ENCODE measurements around the gene ERC1.
A peak's percentile ranks its signal among the peaks of the same experiment; 100 is the strongest.

ERC1 gene

DNA sequence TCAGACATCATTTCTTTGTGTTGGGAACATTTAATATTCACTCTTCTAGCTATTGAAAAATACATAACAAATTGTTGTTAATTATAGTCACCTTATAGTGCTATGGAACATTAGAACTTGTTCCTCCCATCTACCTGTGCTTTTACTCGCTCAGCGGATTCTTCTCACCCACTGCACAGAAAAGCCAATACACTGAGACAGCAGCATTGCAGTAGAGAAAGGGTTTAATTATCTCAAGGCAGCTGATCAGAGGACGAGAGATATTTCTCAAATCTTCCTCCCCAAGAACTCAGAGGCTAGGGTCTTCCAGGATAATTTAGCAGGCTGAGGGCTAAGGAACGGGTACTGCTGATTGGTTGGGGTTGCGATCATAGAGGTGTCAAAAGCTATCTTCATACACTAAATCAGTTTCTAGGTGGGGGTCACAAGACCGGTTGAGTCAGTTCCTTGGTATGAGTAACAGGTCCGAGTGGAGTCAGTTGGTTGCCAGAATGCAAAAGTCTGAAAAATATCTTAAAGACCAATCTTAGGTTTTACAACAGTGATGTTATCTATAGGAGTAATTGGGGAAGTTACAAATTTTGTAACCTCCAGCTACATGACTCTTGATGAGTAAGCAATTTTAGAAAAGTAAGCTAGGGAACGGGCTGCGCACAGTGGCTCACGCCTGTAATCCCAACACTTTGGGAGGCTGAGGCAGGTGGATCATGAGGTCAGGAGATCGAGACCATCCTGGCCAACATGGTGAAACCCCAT lies 430.2 kb downstream of the ERC1 start:
- DNase-seq = no peak

DNA sequence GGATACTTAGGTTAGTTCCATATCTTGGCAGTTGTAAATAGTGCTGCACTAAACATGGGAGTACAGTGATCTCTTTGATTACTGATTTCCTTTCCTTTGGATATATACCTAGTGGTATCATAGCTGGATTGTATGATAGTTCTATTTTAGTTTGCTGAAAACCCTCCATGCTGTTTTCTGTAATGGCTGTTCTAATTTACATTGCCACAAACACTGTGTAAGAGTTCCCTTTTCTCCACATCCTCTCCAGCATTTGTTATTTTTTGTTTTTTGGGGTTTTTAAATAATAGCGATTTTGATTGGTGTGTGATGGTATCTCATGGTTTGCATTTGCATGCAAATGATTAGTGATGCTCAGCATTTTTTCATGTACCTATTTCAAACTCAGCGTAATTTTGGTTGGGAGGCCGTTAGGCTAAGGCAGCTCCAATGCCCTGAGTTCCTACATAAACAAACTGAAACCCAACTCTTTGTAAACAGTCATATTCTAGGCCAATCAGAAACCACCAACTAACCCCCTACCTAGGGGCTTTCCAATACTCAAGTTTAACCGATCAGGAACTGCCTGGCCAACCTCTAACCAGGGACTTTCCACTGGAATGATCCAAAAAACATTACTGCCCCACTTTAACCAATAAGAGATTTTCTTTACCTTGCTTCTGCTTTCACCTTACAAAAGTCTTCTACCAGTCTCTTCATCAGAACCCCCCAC lies 431.7 kb downstream of the ERC1 start:
- DNase-seq = no peak

DNA sequence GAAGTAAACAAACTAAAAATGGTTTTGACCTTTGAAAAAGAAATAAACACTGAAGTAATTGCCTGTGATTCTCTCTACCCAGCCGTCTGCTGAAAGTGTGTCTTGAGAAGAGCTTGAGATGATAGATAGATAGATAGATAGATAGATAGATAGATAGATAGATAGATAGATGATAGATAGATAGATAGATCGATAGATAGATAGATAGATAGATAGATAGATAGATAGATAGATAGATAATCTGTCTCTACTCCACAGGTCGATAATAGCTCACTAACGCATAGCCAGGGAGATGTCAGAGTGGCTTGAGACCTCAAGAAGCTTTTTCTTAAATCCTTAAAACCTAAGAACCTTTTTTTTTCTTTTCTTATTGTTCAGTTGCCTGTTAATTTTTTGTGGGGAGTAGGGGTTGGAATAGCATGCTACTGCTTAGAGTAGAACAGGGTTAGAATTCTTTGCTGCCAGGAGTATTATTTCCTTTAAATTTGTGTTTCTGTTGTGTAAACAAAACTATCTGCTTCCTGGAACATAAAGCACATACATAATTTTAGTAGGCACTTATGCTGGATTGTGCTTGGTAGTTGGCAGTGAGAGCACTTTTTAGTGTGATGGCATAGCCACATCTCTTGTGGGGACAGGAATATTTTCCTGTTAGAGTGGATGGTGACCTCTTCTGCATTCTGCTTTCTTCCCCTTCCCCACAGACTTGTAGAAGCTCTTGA lies 433.8 kb downstream of the ERC1 start:
- DNase-seq = no peak

DNA sequence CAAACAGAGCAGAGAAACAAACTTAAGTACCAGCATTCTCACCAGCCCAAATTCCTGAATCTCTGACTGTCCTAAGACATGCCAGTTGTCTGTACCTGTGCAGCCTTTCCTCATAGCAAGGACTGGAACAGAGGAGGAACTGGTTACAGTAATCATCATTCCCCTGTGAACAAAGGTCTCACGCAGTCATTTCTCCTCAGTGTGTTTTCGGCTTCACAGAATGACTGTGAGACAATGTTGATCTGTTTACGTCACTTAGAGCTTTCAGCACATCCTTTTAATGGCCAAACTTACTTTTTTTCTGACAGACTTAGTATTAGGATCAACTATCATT lies 434.3 kb downstream of the ERC1 start:
- DNase-seq = no peak

DNA sequence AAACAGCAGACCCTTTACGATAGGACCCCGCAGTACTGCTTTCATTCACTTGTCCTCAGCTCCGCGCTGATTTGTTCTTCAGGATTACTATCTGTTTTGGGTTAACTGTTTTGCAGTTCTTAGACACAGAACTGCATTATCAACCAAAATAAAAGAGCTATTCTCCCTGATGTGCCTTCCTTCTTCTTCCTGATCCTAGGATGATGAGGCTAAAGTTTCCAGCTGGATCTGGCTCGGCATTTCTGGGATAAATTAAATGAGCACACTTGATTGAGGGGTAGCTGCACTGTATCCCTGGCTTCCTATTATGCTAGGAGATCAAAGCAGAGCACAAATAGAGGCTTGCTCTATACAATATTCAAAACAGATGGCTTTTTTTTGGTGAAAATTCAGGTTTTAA lies 437.6 kb downstream of the ERC1 start:
- no peak for DNase-seq

DNA sequence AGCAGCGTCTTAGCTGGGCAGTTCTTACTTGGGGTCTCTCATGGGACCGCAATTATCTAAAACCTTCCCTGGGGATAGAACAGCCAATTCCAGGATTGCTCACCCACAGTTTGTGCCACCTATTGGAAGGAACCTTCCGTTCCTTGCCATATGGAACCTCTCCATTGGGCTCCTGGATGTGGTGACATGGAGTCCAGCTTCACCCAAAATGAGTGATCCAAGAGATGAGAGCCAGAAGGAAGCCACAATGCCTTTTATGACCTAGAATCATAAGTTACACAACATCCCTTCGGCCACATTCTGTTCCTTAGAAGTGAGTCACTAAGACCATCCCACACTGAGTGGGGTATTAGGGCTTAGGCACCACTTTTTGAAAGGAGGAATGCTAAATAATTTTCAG lies 439.0 kb downstream of the ERC1 start:
- DNase-seq = peak; percentile 82

DNA sequence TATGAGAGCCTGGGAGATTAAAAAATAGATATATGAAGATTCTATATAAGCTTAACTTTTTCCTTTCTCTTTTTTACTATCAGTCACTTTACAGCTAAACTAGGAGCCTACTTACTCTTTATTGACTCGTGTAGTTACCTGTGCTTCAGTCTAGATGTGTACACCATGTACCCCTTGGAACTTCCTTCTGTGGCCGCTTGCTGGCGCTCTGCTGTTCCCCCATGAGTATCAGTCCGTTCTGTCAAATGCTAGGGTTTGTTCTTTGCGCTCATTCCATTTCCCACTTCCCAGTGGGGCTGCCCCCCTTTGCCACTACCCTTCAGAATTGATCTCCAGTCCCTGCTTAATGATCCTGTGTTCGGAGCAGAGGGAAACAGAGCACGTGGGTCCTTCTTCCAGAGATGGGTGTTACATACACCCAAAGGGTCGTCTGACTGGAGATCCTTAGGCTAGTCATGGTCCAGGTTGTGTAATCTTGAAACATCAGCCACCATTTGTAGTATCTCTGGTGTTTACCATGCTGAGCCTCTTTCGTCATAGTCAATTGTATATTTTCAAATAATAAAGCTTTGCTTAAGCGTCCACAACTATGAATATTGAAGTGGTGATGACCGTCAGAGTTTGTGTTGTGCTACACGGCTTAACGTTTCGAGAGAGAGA lies 443.4 kb downstream of the ERC1 start:
- no peak for DNase-seq

DNA sequence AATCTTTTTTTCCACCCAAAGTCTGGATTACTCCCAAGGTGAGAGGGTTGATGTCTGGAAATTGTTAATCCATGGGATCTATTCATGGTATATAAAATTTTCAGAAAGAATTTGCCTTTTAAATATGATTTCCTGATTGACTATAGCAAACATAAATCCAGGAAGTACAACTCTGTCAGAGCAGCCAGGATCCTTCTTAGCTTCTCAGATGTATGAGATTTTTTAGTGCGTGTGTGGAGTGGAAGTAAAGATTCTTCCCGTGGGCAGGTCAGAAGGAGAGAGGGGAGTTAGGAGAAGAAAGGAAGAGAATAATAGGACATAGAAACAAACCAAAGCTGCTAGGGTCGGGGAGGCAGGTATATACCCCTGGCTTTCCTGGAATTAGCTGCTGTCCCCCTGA lies 444.0 kb downstream of the ERC1 start:
- DNase-seq = no peak

DNA sequence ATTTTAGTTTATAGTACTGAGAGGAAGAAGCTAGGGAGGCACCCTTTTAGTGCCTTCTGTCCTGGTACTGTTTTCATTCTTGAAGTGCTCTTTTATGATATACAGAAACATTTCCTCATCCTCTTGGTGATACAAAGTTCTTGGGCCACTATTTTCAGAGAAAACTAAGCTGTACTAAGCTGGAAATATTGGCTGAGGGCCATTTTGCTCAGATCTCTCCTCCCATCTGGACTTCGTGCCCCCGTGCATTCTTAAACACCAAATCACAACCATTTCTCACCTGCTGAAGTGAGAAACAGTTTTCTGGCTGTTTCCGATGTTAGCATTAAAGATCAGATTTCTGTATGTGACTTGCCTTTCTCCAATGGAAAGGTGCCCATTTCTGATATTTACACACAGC lies 444.4 kb downstream of the ERC1 start:
- DNase-seq = peak; percentile 39

DNA sequence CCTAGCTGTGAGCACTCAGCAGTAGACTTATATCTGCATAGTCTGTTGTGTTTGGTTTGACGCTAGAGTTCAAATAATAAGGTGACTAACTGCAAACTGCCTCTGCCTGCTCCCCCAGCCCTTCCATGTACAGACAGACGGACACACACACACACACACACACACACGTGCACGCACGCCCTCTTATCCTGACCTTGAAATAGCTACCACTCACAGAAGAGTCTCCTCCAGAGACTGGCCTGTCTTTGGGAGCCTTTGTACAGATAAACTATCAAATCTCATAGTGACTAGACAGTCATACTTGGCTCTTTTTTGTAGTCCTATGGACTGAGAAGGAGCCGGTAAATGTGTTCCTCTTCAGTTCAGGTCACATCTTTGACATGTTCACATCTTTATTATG lies 445.0 kb downstream of the ERC1 start:
- no peak for DNase-seq

DNA sequence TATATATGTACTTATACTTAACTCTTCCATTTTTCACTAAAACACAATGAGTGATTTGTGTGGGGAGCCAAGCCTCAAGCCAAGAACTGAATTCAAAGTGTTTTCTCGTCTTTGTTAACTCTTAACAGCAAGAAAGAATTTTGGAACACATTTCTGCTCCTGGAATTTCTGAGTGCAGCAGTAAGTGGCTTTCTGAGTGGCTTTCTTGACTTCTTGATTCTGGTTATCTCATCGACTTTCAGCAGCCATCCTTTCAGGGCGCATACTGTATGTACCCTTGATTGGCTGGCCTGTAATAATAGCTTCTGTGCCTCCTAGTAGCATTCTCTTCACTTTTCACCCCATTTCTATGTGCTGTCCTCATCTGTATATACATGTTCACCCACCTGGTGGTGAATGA lies 446.0 kb downstream of the ERC1 start:
- DNase-seq = no peak

DNA sequence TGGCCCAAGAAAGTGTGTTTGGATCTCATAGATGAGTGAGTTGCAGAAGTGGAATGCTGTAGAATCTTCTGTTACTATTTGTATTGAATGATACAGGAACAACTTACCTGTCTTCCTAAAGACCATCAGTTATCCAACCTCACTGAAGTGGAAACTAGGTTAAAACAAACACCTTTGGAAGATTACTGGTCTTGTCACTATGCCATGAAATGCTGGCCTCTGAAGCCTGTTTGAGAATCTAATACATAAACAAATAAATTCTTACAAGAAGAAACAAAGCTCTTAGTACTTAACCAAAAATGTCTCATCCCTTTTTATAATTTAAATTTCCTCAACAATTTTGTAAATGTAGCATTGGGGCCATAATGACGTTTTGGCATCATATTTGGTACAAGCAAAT lies 448.2 kb downstream of the ERC1 start:
- DNase-seq = no peak

DNA sequence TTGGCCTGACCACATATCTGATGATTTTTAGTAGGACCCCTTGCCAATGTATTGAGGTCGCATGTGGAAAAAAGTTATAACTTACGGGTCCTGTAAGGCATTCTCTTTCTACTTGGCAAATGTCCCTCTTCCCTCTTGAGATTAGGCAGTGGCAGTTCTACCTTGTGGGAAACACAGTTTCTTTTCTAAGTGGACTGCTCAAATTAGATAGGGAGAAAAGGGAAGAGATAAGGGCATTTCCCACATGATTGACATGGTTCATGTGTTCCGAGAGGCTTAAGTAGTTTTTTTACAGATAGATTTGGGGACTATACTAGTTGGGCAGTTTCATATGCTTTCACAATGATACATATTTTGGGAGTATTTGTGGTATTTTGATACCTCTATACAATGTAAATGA lies 448.7 kb downstream of the ERC1 start:
- DNase-seq = no peak

DNA sequence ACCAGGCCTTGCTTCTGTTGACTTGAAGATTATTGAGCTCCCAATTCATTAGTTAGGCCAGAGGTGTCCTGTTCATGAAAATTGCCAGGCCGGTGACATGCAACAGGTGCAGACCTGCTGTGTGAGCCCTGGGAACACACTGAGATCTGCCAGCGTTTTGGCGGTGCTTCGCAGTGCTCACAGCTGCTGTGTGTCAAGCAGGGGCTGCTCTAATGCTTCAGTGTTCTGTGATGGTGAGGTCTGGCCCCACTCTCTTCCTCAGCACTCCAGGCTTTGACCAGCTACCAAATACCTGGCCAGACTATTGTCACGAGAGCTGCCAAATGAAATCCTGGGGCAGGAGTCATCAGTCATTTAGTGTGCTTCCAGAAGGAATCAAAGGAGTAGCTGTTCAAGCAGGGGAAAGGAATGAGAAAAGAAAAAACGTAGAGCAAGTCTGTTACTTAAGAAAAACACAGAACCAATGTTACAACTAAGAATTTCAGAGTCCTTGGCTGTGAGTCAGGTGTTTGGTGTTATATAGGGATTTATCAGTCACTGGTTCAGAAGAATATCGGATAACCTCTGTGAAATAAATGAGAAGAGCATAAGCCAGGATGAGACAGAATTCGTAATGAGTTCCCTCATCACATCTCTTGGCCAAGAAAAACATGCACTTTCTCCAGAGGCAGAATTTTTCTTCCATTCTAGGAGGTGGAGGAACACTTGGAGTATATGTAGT lies 452.6 kb downstream of the ERC1 start:
- peak; percentile 88 for DNase-seq

DNA sequence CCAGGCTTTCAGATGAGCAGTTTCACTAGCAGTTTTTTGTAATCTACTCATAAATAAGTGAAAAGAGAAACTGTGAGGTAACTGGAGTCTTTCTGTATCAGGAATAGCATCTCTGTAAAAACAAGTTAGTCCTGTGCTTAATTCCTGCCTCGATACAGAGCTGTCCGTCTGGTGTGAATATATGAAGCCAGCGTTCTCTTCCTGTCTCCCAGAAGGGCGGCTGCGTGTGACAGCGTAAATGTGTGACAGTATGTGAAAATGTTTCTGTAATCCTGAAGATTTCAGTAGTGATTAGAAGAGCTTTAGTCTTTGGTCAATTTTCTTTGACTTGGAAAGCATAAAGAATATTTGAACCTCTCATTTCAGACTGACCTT lies 453.1 kb downstream of the ERC1 start:
- DNase-seq = no peak

DNA sequence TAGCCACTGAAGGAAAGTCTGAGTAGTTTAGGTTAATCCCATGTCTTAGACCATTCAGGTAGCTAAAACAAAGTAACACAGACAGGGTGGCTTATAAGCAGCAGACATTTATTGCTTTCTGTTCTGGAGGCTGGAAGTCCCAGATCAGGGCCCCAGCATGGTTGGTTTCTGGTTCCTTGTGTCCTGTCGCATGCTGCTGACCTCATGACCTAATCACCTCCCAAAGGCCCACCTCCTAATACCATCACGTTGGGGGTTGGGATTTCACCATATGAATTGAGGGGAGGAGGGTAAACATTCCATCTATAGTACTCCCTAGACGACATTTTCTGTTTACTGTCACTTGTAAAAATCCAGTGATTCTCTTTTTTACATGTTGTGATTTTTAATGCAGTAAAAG lies 454.8 kb downstream of the ERC1 start:
- no peak for DNase-seq

DNA sequence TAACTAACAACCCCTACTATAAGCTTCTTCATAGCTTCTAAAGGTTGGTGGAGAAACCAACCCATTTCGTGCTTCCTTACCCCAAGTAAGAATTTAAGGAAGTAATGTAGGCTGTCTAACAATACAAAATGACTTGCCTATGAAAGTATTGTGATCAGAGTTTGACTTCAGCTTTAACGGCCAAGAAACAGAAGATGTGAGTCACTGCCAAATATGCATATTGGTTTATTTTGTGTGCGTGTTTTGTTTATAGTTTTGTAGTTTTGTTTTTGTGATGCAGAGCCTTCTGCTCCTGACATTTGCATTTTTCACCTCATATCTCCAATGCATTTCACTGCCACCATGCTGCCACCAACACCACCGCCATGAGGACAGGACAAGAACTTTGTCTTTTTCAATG lies 457.3 kb downstream of the ERC1 start:
- no peak for DNase-seq

DNA sequence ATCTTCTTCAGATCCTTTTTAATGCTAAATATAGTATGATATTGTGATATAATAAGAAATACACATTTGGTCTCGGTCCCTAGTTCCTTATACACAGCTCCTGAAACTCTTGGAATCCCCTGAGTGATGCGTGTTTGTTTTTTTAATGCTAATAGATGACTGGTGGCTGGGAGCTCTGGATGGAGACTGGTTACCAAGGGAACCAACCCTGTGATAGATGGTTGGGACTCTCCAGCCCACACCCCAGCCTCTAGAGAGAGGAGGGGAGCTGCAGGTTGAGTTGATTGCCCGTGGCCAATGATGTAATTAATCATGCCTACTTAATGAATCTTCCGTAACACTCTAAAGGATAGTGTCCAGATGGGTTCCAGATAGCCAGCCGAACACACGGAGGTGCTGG lies 462.8 kb downstream of the ERC1 start:
- DNase-seq = no peak

DNA sequence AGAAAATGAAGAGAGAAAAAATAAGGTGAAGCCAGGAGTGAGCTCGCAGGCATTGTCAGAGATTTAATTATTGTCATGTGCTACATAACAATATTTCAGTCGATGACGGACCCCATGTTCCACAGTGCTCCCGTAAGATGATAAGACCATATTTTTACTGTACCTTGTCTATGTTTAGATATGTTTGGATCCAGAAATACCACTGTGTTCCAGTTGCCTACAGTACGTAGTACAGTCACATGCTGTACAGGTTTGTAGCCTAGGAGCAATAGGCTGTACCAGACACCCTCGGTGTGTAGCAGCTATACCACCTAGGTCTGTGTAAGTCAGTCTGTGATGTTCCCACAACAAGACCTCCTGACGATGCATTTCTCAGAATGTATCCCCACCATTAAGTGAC lies 465.9 kb downstream of the ERC1 start:
- no peak for DNase-seq

DNA sequence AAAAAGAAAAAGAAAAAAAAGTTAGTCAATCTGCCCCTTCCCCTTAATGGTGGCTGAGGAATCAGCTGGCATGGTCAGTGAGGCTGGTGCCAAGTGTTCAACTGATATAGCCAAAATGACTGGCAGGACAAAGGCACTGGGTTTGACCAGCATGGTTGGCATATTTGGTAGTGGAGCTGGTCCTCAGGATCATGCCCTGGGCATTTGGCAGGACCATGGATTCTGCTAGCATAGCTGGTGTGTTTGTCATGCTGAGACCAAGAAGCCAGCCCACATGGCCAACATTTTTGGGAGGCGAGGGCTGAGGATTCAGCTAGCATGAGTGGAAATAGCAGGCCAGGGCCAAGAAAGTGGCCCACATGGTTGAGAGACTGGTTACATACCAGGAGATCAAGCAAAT lies 466.9 kb downstream of the ERC1 start:
- DNase-seq = peak; percentile 86

DNA sequence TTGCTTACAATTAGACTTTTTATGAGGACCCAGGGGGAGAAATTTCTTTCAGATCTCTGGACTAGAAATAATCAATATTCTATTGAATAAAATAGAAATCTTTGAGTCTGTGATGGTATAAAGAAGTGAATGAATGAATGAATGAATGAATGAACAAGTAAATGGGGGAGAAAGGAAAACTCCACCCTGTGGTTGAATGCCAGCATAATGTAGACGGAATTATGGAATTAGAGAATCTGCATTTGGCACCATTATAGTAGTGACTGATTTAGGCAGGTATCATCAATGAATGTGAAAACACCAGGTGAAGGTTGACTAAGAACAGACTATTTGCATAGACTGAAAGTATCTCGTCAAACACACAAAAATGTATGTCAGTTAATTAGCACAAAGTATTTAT lies 468.3 kb downstream of the ERC1 start:
- DNase-seq = no peak

DNA sequence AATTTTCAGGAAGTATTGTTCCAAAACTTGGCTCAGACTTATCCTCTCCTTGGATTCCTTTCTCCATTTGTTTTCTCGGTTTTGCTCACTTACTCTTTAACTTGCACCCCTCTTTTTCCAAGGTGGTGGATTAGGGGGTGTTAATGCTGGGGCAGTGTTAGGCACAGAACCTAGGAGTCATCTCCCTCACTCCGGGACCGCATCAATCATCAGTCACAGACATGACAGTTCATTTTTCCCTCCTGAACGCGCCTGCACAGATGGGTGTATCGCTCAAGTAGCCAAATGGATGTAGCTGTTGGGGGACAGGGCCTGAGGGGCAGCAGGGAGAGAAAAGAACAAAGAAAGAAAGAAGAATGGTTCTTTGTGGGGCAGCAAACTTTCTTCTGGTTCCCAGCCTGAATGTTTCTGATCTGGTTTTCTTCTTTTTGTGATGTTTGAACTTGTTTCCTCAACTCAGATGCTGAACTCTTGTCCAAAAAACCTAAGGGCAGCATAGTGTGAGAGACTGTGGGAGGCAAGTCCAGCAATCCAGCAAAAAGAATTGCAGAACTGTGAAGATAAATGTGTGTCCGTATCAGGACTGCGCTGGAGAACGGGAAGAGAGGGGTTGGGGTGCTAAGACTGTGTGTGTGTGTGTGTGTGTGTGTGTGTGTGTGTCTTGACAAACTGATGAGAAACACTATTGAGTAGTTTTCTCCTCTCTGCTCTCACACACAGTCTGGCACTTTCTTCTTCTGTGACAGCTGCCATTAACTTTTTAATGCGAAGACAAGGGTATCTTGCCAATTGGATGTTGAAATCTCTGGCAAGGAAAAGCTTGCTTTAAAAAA lies 472.3 kb downstream of the ERC1 start:
- DNase-seq = no peak
